GM13977 (cell line): ENCODE measurements around the gene TARS2.

Experiments used
- DNase-seq: peaks from one replicate; pipeline ENCODE4 v3.0.0; 2012; ENCODE audit warnings: low spot score
- in situ Hi-C: fragments of 300-500 bp; cut with MboI; formaldehyde crosslinking; loops from one replicate; pipeline ENCODE4 v1.12.0; 2022; ENCODE audit warnings: low sequenced_read_pairs, low pct_unique_long_range_greater_than_20kb, mixed read lengths, inconsistent platforms; ENCODE audit not compliant: unreplicated experiment
- TF ChIP-seq, protein P1 (sequence below): IDR thresholded peaks from 2 replicates; pipeline ENCODE4 v1.5.1; 2012; ENCODE audit warnings: mild to moderate bottlenecking, control low read depth; ENCODE audit not compliant: insufficient read depth; ENCODE audit errors: extremely low read depth, missing control alignments

TARS2 gene

DNA sequence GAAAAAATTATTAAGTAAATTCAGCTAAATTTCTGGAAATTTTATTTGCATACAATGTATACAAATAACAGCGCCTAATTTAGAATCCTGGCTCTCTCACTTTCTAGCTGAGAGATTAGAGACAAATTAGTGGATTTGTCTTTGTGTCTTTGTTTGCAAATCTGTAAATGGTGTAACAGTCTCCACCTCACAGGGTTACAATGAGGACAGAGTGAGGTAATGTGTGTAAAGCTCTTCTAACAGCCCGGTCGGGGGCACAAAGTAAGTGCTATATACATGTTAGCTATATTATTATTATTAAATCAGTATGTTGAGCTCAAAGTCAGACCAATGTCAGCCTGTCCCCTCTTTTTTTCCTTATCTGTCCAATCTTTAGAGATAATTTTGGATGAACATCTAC lies 57.0 kb downstream of the TARS2 start:
- no peak for DNase-seq
- in situ Hi-C loops, result loop anchor here (25.0 kb wide), 1 partner anchor 282 kb away; the partner anchor contains the start of genes APH1A, C1orf54 and CA14

DNA sequence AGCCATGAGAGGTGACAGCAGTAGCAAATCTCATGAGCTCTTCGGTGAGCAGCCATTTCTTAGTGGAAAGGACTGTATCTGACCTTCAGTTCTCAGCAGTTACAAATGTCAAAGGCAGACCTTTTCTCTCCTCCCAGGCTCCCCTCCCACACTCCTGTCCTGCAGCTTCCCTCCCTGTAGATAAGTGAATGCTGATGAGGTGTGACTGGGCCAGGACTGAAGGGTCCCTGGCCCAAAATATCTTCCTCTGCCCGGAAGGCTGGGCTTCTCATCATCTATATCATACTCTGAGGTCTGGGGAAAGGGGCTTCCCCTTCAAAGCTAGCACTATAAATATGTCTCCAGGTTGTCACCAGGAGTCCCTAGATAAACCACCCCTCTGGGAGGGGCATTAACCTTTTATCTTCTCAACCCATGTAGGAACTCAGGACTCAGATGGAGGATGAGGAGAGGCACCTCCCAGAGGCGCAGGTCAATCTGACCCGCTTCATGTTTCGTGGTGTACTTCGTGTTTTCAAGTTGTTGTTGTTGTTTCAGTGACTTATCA lies 58.3 kb downstream of the TARS2 start:
- DNase-seq, result no peak
- TF ChIP-seq, protein P1, sequence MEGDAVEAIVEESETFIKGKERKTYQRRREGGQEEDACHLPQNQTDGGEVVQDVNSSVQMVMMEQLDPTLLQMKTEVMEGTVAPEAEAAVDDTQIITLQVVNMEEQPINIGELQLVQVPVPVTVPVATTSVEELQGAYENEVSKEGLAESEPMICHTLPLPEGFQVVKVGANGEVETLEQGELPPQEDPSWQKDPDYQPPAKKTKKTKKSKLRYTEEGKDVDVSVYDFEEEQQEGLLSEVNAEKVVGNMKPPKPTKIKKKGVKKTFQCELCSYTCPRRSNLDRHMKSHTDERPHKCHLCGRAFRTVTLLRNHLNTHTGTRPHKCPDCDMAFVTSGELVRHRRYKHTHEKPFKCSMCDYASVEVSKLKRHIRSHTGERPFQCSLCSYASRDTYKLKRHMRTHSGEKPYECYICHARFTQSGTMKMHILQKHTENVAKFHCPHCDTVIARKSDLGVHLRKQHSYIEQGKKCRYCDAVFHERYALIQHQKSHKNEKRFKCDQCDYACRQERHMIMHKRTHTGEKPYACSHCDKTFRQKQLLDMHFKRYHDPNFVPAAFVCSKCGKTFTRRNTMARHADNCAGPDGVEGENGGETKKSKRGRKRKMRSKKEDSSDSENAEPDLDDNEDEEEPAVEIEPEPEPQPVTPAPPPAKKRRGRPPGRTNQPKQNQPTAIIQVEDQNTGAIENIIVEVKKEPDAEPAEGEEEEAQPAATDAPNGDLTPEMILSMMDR, result no peak
- in situ Hi-C loops, result loop anchor here (25.0 kb wide), 1 partner anchor 283 kb away; the partner anchor contains the start of genes APH1A, C1orf54 and CA14

More for the DNA sequence above, 57.0 kb downstream of the TARS2 start:
- TF ChIP-seq, protein P1, result no peak

DNA sequence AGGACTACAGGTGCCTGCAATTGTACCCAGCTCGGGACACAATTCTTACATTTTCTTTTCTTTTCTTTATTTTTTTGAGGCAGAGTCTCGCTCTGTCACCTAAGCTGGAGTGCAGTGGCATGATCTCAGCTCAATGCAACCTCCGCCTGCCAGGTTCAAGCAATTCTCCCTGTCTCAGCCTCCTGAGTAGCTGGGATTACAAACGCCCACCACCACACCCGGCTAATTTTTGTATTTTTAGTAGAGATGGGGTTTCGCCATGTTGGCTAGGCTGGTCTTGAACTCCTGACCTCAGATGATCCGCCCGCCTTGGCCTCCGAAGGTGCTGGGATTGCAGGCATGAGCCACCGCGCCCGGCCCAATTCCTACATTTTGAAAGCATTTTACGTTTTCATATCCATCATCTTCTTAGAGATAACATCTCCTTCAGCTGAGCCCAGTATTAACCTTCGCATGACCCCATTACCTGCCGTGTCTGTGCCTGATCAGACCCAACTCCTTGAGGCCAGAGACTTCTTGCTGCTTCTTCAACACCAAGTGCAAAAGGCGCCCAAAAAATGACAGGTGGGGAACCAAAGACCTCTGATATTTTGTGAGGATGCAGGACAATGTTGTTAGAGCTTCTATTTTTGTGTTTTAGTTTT lies 59.2 kb downstream of the TARS2 start:
- no peak for DNase-seq
- in situ Hi-C loops, result loop anchor here (25.0 kb wide), 1 partner anchor 284 kb away; the partner anchor contains the start of genes APH1A, C1orf54 and CA14
- TF ChIP-seq, protein P1, result no peak

DNA sequence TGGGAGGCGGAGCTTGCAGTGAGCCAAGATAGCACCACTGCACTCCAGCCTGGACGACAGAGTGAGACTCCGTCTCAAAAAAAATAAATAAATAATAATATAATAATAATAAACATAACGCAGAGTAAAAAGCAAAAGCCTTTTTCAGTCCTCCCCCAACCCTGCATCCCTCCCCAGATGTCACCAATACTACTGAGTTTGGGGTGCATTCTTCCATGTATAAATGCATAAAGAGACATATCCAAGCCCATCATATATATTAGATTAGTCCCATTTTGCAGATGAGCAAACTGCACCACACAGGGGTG lies 61.1 kb downstream of the TARS2 start:
- in situ Hi-C loops, result loop anchor here (25.0 kb wide), 1 partner anchor 286 kb away; the partner anchor contains the start of genes APH1A, C1orf54 and CA14
- no peak for DNase-seq
- TF ChIP-seq, protein P1, result no peak

DNA sequence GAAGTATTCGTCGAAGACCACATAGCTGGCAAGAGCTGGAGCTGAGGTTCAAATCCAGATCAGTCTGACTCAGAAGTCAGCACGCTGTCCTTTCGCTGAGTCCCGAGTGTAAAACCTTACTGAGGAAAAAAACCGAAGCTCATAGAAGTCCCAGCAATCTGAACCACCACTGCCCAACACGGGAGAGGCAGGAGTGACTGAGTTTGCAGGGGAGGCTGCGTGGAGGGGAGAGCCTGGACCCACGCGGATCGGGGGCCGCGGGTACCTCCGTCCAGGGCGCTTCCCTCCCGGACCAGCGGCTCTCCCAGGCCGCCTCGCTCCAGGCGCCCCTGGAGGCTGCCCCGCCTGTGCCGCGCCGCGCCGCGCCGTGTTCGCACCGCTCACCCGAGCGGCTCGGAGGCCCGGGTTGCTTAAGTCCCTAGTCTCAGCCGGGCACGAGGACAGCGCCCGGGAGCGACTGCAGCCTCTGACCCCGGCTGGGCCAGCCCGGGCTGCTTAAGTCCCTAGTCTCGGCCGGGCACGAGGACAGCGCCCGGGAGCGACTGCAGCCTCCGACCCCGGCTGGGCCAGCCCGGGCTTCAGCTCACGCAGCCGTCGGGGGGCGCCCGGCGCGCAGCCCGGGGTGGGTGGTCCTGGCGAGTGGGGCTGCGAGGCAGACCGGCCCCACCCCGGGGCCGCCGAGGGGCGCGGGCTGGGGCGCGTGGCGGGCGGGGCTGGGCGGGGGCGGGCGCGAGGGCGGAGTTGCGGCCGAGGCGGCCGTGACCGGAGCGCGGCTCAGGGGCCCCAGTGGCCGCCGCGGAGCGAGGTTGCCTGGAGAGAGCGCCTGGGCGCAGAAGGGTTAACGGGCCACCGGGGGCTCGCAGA lies 61.6 kb downstream of the TARS2 start, which contains the start of gene ADAMTSL4:
Gene ADAMTSL4 (plus strand): TSS at position 777 of the 864 bp plus-strand sequence. CDS start 2,881 bp downstream, outside the sequence.
- in situ Hi-C loops, result loop anchor here (25.0 kb wide), 1 partner anchor 287 kb away; the partner anchor contains the start of genes APH1A, C1orf54 and CA14
- TF ChIP-seq, protein P1, result peak; percentile 18
- DNase-seq, result peak; percentile 83
